Endothelial cell of umbilical vein (primary cell): ENCODE measurements around the gene PDE7B. TPM values are rescaled to one million over a fixed set of nuclear protein-coding genes. Genes with fewer than 3 reads are reported as not detected.

Experiments used
- BruUV-seq: library from RNA; stranded (reverse); fragments of 400-500 nt; replicated peaks from 2 replicates; lab custom pipeline; 2021; lab: Mats Ljungman, UMichigan
- CTCF ChIA-PET: fragments of 300-600, 350-600 bp; sonication (Branson Sonifier 250); formaldehyde crosslinking; loops from one replicate; lab custom pipeline; 2021; ENCODE audit warnings: antibody characterized with exemption, inconsistent platforms; lab: Charles Lee
- POLR2A ChIA-PET: fragments of 300-600, 350-600 bp; sonication (Branson Sonifier 250); formaldehyde crosslinking; loops from one replicate; lab custom pipeline; 2021; ENCODE audit warnings: antibody characterized with exemption, inconsistent platforms; lab: Charles Lee
- DNase-seq: peaks from one replicate; pipeline ENCODE4 v3.0.0-alpha.2; 2011; ENCODE audit warnings: low read depth, low spot score
- FAIRE-seq: peaks from 2 replicates; lab custom pipeline; 2011; peaks lifted over from hg19 to GRCh38; lab: Jason Lieb, UNC
- H2AFZ ChIP-seq: 2 replicates; pipeline ENCODE4 v1.6.0; 2012; ENCODE audit warnings: low read depth, low read length, control low read depth, inconsistent platforms
- H3K27ac ChIP-seq: 2 replicates; pipeline ENCODE4 v1.5.1; 2011; ENCODE audit warnings: low read depth, mild to moderate bottlenecking, control low read depth, low read length, moderate library complexity; ENCODE audit not compliant: insufficient read depth
- H3K27me3 ChIP-seq, 2 experiments: 2 replicates each; pipeline versions ENCODE4 v1.6.0 to v1.6.1; 2011; ENCODE audit warnings: low read length in 2 of 2, mixed read lengths in 1 of 2; ENCODE audit not compliant: control insufficient read depth in 2 of 2, insufficient read depth in 2 of 2
- H3K36me3 ChIP-seq, 2 experiments: 2 replicates in 1 of 2; 3 replicates in 1 of 2; pipeline ENCODE4 v1.5.1; 2011; ENCODE audit warnings: low read length in 2 of 2, mild to moderate bottlenecking in 1 of 2, moderate library complexity in 1 of 2; ENCODE audit not compliant: control insufficient read depth in 2 of 2, insufficient read depth in 2 of 2; ENCODE audit errors: extremely low read depth in 1 of 2
- H3K4me1 ChIP-seq: 3 replicates; pipeline ENCODE4 v1.5.1; 2011; ENCODE audit warnings: mild to moderate bottlenecking, low read length; ENCODE audit not compliant: control insufficient read depth, insufficient read depth; ENCODE audit errors: extremely low read depth
- H3K4me2 ChIP-seq: 2 replicates; pipeline ENCODE4 v1.6.1; 2011; ENCODE audit warnings: low read length, control low read depth, mixed read lengths; ENCODE audit not compliant: insufficient read depth
- H3K4me3 ChIP-seq, 3 experiments: fragments of 200-600 bp in 1 of 3; sonication (generic), shearing (Covaris generic) in 1 of 3; replicated peaks in 1 of 3; 2 replicates each; pipeline ENCODE4 v1.5.1; 2011 to 2016; ENCODE audit warnings: control low read depth in 3 of 3, low read length in 3 of 3, mild to moderate bottlenecking in 2 of 3, inconsistent platforms in 1 of 3, low read depth in 1 of 3, moderate library complexity in 1 of 3; ENCODE audit not compliant: insufficient read depth in 1 of 3
- H3K79me2 ChIP-seq: 2 replicates; pipeline ENCODE4 v1.6.0; 2012; ENCODE audit warnings: low read length, inconsistent platforms; ENCODE audit not compliant: control insufficient read depth, insufficient read depth
- H3K9ac ChIP-seq: replicated peaks from 2 replicates; pipeline ENCODE3; 2011; ENCODE audit warnings: low read length, control low read depth; ENCODE audit not compliant: insufficient read depth; ENCODE audit errors: extremely low read depth
- H3K9me1 ChIP-seq: replicated peaks from 3 replicates; pipeline ENCODE4 v1.6.0; 2011; ENCODE audit warnings: mild to moderate bottlenecking, low read length; ENCODE audit not compliant: control insufficient read depth, insufficient read depth; ENCODE audit errors: extremely low read depth
- H3K9me3 ChIP-seq: replicated peaks from 2 replicates; pipeline ENCODE4 v1.5.1; 2012; ENCODE audit warnings: low read length, inconsistent platforms; ENCODE audit not compliant: control insufficient read depth, insufficient read depth
- H4K20me1 ChIP-seq: replicated peaks from 2 replicates; pipeline ENCODE3; 2011; ENCODE audit warnings: mild to moderate bottlenecking, low read length; ENCODE audit not compliant: control insufficient read depth, insufficient read depth; ENCODE audit errors: extremely low read depth
- EZH2 ChIP-seq: IDR thresholded peaks from 2 replicates; pipeline ENCODE4 v1.6.1; 2012; ENCODE audit warnings: borderline replicate concordance, low read depth, mild to moderate bottlenecking, moderate library complexity, low read length, inconsistent platforms; ENCODE audit not compliant: severe bottlenecking
- GATA2 ChIP-seq: IDR thresholded peaks from 2 replicates; pipeline ENCODE4 v1.7.0; 2011; ENCODE audit warnings: low read depth, mild to moderate bottlenecking, moderate library complexity, mixed read lengths, low read length; ENCODE audit not compliant: insufficient read length, insufficient read depth
- MYC ChIP-seq: IDR thresholded peaks from one replicate; pipeline ENCODE4 v1.6.1; 2011; ENCODE audit warnings: mild to moderate bottlenecking, low read depth, low read length
- POLR2A ChIP-seq: IDR thresholded peaks from 2 replicates; pipeline ENCODE4 v1.6.1; 2012; ENCODE audit warnings: low read depth, mild to moderate bottlenecking, control low read depth, low read length
- POLR2AphosphoS5 ChIP-seq: IDR thresholded peaks from 2 replicates; pipeline ENCODE4 v1.6.1; 2012; ENCODE audit warnings: low read depth, mild to moderate bottlenecking, control low read depth, low read length, moderate library complexity; ENCODE audit not compliant: insufficient read depth
- dilution Hi-C: fragments of 300-500 bp; cut with MboI; formaldehyde crosslinking; loops from one replicate; pipeline ENCODE4 v1.15.0; 2019; ENCODE audit warnings: low sequenced_read_pairs; ENCODE audit not compliant: extremely low pct_ligation_motif_present
- intact Hi-C: fragments of 100-400 bp; cut with micrococcal nuclease; formaldehyde crosslinking; loops from one replicate; pipeline ENCODE4 v1.10.0; 2022
- polyA plus RNA-seq, 4 experiments: library from polyadenylated mRNA; depleted of rRNA in 3 of 4; stranded (reverse) in 3 of 4; unstranded in 1 of 4; fragments of >200 nt; gene quantifications; 2 replicates each; pipeline versions ENCODE4 v1.2.1 to v1.2.3, GENCODE V29; 2011 to 2012; ENCODE audit warnings: missing spikeins in 1 of 4
- total RNA-seq: library from RNA; stranded (reverse); gene quantifications from 2 replicates; pipeline ENCODE4 v1.2.3, GENCODE V29; 2021
- TF ChIP-seq, protein P1 (sequence below), 2 donors: IDR thresholded peaks; 1 replicate in 1 of 2; 2 replicates in 1 of 2; pipeline ENCODE4 v1.5.1; 2011; ENCODE audit warnings: low read length in 2 of 2, mild to moderate bottlenecking in 2 of 2, moderate library complexity in 2 of 2, control low read depth in 1 of 2, inconsistent platforms in 1 of 2, low read depth in 1 of 2; ENCODE audit not compliant: insufficient read depth in 1 of 2; ENCODE audit errors: extremely low read depth in 1 of 2

PDE7B gene
- total and polyA plus RNA-seq, 2 donors (not counting 3 experiments of a cell fraction or from before 2014, with no cell fraction given): 20.6 to 25.1 TPM

DNA sequence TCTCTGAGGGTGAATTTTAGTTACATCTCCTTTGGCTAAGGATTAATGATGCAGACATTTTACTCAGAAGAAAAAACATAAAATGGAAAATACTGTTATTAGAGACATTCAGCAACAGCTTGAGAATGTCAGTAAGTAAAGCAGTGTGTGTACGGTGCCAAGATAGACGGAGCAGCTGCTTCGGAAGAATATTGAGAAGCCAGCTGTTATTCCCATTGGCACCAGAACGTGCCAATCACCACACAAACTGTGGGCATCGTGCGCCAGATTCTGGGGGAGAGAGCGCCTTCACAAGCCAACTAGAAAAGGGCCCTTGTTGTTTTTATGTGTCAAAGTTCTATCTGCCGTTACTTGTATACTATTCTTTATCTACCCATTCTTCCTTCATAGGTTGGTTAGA lies 235.2 kb downstream of the PDE7B start:
- H3K4me1 ChIP-seq: peaks cover 7% of the 10 kb centered on the region
- peaks cover 2% of the 10 kb centered on the region for H4K20me1 ChIP-seq
- no TSS peak for BruUV-seq
- dilution Hi-C loops (no loop called here), intact Hi-C loops (no loop called here)
- FAIRE-seq (no peak), DNase-seq (no peak)
- TF ChIP-seq MYC (no peak), POLR2AphosphoS5 (no peak), EZH2 (no peak), POLR2A (no peak), GATA2 (no peak)
- no peaks in the 10 kb centered on the region for H3K27me3 ChIP-seq
- H3K9me1 ChIP-seq: no peaks in the 10 kb centered on the region
- no peak overlapping the region for H2AFZ ChIP-seq
- H3K27ac ChIP-seq: no peak overlapping the region
- H3K9ac ChIP-seq: no peak overlapping the region
- H3K9me3 ChIP-seq: no peaks in the 10 kb centered on the region
- no peaks in the 10 kb centered on the region for H3K36me3 ChIP-seq
- CTCF ChIA-PET: interaction anchor here (1.1 kb wide), 1 partner anchor 27 kb away, joined by 4 read pairs; no protein-coding TSS in a partner anchor
- POLR2A ChIA-PET: no interaction called here
- no peak overlapping the region for H3K4me2 ChIP-seq
- peaks cover 34% of the 10 kb centered on the region for H3K79me2 ChIP-seq
- no peak overlapping the region for H3K4me3 ChIP-seq

DNA sequence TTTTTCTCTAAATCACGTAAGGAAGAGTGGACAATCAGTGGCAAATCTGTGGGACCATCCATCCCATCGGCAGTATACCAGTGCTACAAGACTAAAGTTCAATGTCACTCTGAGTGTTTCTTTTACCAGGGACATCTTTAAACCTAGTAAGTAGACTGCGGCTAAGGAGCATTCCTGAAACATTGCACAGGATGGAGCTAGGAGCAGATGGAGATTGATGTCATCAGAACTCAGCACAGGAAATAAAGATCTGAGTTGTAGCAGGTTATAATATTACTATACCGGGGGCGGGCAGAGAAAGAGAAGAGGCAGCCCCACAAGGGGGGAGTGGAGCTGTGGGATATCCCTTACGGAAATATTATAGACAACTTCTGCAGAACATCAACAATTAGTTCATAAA lies 236.5 kb downstream of the PDE7B start:
- Histone ChIP-seq H3K4me2 (no peak overlapping the region), H2AFZ (no peak overlapping the region), H3K4me3 (no peak overlapping the region), H3K27ac (no peak overlapping the region), H4K20me1 (peaks cover 2% of the 10 kb centered on the region), H3K79me2 (peaks cover 32% of the 10 kb centered on the region), H3K36me3 (no peaks in the 10 kb centered on the region), H3K9me1 (no peaks in the 10 kb centered on the region), H3K9ac (no peak overlapping the region), H3K27me3 (no peaks in the 10 kb centered on the region), H3K4me1 (peaks cover 7% of the 10 kb centered on the region), H3K9me3 (no peaks in the 10 kb centered on the region)
- BruUV-seq: no TSS peak
- DNase-seq (no peak), FAIRE-seq (no peak)
- intact Hi-C loops: no loop called here
- TF ChIP-seq MYC (no peak), GATA2 (no peak), POLR2A (no peak)
- TF ChIP-seq, protein P1, sequence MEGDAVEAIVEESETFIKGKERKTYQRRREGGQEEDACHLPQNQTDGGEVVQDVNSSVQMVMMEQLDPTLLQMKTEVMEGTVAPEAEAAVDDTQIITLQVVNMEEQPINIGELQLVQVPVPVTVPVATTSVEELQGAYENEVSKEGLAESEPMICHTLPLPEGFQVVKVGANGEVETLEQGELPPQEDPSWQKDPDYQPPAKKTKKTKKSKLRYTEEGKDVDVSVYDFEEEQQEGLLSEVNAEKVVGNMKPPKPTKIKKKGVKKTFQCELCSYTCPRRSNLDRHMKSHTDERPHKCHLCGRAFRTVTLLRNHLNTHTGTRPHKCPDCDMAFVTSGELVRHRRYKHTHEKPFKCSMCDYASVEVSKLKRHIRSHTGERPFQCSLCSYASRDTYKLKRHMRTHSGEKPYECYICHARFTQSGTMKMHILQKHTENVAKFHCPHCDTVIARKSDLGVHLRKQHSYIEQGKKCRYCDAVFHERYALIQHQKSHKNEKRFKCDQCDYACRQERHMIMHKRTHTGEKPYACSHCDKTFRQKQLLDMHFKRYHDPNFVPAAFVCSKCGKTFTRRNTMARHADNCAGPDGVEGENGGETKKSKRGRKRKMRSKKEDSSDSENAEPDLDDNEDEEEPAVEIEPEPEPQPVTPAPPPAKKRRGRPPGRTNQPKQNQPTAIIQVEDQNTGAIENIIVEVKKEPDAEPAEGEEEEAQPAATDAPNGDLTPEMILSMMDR (IDR thresholded peaks at IDR 0.05; ENCODE audit: extremely low read depth in 1 of 2, insufficient read depth in 1 of 2, low read depth in 1 of 2, low read length in 2 of 2): no peak
- POLR2A ChIA-PET: no interaction called here
- CTCF ChIA-PET: interaction anchor here (1.5 kb wide), 1 partner anchor 10 kb away, joined by 5 read pairs; no protein-coding TSS in a partner anchor
- dilution Hi-C loops: no loop called here
